Measurements from ENCODE around the gene FBLIM1.

DNA sequence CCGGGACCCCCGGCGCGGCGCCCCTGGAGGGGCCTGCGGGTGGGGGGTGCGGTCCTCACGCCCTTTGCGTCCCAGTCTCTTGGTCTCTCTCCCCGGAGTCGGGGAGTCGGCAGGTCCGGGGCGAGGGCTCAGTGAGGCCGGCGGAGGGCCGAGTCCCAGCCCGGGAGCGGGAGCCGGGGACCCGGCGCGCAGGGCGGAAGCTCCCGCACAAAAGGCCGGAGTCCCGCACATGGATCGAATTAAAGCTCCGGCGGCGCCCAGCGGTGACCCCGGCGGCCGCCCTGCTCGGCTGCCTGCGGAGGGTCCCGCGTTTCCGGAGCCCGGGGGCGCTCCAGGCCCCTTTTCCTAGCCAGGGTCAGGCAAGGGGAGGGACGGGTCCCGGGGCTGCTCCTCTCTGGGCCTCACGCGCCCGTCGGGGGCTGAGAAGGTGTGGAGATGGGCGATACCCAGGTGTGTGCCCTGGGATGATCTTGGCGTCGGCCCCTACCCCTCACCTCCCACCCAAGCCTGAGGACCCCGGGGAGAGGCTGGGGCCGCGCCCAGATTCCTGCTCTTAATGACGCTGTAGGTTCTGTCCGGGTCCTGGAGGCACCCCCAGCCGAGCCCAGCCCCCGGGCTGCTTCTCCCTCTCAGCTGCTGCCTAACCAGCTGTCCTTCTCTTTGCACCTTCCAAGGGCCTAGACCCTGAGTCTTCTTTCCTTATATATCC is 512 bp downstream of the FBLIM1 start:
- TF ChIP-seq, protein P1, sequence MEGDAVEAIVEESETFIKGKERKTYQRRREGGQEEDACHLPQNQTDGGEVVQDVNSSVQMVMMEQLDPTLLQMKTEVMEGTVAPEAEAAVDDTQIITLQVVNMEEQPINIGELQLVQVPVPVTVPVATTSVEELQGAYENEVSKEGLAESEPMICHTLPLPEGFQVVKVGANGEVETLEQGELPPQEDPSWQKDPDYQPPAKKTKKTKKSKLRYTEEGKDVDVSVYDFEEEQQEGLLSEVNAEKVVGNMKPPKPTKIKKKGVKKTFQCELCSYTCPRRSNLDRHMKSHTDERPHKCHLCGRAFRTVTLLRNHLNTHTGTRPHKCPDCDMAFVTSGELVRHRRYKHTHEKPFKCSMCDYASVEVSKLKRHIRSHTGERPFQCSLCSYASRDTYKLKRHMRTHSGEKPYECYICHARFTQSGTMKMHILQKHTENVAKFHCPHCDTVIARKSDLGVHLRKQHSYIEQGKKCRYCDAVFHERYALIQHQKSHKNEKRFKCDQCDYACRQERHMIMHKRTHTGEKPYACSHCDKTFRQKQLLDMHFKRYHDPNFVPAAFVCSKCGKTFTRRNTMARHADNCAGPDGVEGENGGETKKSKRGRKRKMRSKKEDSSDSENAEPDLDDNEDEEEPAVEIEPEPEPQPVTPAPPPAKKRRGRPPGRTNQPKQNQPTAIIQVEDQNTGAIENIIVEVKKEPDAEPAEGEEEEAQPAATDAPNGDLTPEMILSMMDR (IDR thresholded peaks at IDR 0.05), result no peak
- no peak for TF ChIP-seq POLR2A (IDR thresholded peaks at IDR 0.05)

All from testis (tissue), 2 donors.